NCI-H146 (cell line): Measurements from ENCODE around the gene PHLDA3.

Source experiments
- DNase-seq: peaks from one replicate; lab custom pipeline; 2025; lab: John Stamatoyannopoulos, UW

Gene PHLDA3

DNA sequence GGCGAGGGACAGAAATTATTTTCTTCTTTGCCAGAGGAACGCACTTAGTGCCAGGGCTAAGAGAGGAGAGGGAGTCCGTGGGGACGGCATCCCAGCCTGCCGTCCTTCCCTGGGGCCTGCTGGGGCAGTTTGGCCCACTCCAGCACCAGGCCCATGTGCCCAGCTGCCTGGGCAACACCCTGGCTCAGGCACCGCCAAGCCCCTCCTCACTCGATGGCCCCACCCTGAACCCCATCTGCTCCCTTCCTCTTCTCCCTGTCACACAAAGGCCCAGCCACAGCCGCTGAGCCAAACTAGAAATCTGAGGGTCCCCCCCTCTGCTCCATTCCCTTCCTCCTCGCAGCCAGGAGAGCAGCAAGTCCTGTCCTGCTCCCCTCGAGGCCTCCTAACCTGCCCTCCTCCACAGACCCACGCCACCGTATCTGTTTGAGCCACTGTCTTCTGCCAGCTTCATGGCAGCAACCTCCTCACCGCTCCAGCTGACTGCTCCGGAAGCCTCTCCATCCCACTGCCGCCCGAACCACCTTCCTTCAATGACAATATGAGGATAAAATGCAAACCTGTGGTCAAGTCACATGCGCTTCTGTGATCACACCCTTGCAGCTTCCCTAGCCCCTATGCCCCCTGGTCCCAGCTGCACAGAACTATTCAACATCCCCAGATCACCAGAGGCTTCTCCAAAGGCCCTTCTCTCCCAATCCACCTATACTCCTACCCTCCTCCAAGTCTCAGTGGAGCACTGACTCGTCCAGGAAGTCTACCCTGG is 39.1 kb downstream of the PHLDA3 start:
- no peak for DNase-seq

DNA sequence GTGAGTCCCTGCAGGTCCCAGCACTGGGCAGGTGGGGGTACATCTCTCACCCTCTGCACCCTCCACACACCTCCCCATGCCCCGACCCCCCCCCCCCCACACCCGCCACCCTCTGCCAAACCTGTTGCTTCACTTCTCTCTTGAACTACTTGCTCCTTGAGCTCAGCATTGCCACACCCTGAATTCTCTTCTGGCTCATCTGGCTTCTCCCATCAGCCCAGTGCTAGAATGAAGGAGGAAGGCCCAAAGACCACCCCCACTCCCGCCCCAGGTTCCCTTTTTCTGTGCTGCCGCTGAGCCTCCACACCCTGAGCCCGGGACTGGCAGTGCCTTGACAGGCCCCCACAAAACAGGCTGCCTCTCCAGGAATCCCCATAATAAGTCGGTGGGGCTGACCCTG is 41.0 kb downstream of the PHLDA3 start:
- DNase-seq, result no peak

- no peak for DNase-seq
Measured at GRCh38 chr1:201426479-201427310, 42.3 kb downstream of the PHLDA3 start.

- DNase-seq, result no peak
Measured at GRCh38 chr1:201424146-201424545, 44.8 kb downstream of the PHLDA3 start.

GRCh38 chr1:201423655-201424054 is 45.3 kb downstream of the PHLDA3 start:
- DNase-seq, result no peak

DNA sequence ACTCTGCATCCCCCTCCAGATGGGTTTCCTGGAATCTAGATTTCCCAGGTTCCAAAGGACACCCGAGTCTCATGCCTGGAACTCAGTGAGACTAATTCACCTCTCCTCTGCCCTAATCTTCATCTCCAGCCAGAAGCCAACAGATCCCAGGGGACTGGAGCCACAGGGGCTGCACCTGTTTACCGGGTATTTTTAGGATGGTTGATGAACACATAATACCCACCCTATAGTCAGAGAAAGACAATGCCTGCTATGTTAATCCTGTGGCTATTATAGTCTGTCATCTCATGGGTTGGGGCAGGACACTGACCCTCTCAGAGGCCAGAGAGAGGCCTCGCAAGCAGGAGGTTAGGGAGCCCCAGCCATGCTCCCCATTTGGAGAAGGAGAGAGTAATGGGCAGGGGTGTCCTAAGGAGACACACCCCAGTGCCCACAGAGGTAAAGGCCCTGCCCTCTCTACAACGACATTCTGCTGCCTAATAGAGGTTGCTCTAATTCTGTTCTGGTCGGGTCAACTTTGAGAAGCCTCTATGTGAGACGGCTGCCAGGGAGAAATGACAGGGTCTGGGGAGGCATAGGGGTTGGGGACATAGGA is 46.5 kb downstream of the PHLDA3 start:
- no peak for DNase-seq

- DNase-seq, result no peak
Measured at GRCh38 chr1:201422026-201422425, 47.0 kb downstream of the PHLDA3 start.

DNA sequence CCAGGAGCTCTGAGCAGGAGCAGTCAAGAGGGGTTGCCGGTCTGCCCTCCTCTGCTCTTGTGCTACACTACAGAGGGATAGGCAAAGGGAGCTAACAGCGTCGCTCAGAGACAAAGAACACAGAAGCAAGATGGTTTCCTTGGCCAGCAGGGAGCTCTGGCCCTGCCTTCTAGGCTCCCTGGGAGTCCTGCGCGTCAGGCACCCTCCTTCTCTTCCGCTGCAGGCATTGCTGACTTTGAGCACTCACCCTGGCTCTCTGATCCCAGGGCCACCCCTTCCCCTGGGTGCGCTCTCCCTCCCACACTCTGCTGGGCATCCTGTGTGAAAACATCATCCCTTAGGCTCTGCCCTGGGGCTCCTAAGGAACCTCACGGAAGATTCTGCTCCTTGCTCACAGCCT is 47.9 kb downstream of the PHLDA3 start:
- DNase-seq, result no peak

DNA sequence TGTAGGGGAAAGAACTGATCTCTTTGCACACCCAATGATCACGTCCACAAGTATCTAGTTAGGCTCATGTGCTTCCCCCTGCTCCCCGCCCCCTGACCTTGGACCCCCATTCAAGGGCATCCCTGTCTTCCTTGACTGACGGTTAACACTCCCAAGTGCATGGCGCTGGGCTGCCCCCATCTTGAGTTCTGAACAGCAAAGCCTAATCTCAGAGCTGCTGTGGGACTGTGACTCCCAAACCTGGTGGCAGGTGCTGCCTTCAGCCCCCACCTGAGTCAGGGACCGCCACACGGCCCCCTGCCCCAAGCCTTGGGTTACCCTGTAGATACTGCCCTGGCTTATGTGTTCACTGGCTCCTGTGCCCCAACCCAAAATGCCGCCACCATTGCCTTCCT is 48.4 kb downstream of the PHLDA3 start:
- no peak for DNase-seq

GRCh38 chr1:201419746-201420607 is 49.0 kb downstream of the PHLDA3 start:
- no peak for DNase-seq

DNA sequence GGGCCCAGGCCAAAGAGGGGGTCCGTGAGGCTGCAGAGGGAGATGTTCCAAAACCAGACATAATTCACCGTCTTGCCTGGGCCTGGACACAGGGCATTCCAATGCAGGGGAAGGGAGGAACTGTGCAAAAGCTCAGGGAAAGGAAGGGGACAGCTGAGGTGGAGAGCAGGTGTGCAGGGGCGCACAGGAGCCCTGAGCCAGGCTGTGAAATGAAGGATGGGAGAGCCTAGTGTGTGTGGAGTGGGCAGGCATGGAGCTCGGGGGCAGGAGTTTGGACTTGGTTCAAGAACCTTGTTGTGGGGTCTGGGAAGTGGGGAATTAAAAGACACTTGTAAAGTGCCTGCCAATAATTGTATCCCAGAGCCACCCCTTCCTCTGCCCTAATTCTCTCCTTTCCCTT is 49.7 kb downstream of the PHLDA3 start:
- DNase-seq, result no peak

- DNase-seq, result no peak
Measured at GRCh38 chr1:201418461-201418860, 50.5 kb downstream of the PHLDA3 start.
